DND-41 (cell line): ENCODE measurements around the gene CPNE5.

ENCODE experiments used
- ATAC-seq: fragments of 200-7000 bp; cut with Tn5 transposase; 3 replicates; pipeline ENCODE4 v1.9.1; 2021; ENCODE audit warnings: low read depth; ENCODE audit not compliant: insufficient read depth
- DNase-seq: peaks from one replicate; pipeline ENCODE4 v3.0.0-alpha.2; 2020
- H2AFZ ChIP-seq: 2 replicates; pipeline ENCODE4 v1.6.0; 2012; ENCODE audit warnings: low read depth, low read length
- H3K27ac ChIP-seq: 2 replicates; pipeline ENCODE4 v1.5.1; 2012; ENCODE audit warnings: low read length, inconsistent platforms
- H3K27me3 ChIP-seq: fragments of 200-600 bp; sonication (generic); 2 replicates; pipeline ENCODE4 v1.6.0; 2012; ENCODE audit warnings: low read length, mild to moderate bottlenecking, inconsistent platforms; ENCODE audit not compliant: insufficient read depth, poor library complexity
- H3K36me3 ChIP-seq: 2 replicates; pipeline ENCODE4 v1.5.1; 2012; ENCODE audit warnings: low read length, inconsistent platforms; ENCODE audit not compliant: insufficient read depth
- H3K4me1 ChIP-seq: 2 replicates; pipeline ENCODE4 v1.5.1; 2012; ENCODE audit warnings: mild to moderate bottlenecking, low read length; ENCODE audit not compliant: insufficient read depth
- H3K4me2 ChIP-seq: 2 replicates; pipeline ENCODE4 v1.6.0; 2012; ENCODE audit warnings: mild to moderate bottlenecking, moderate library complexity, low read length, inconsistent platforms; ENCODE audit not compliant: insufficient read depth
- H3K4me3 ChIP-seq, 2 experiments: fragments of 200-600 bp in 1 of 2; shearing (Covaris generic) in 1 of 2; 2 replicates each; pipeline ENCODE4 v1.5.1; 2012 to 2016; ENCODE audit warnings: inconsistent platforms in 2 of 2, low read length in 2 of 2, mild to moderate bottlenecking in 2 of 2, low read depth in 1 of 2, moderate library complexity in 1 of 2
- H3K79me2 ChIP-seq: 2 replicates; pipeline ENCODE4 v1.6.0; 2012; ENCODE audit warnings: low read length, inconsistent platforms; ENCODE audit not compliant: insufficient read depth
- H3K9ac ChIP-seq: 2 replicates; pipeline ENCODE4 v1.6.0; 2012; ENCODE audit warnings: low read depth, mild to moderate bottlenecking, inconsistent platforms, low read length, moderate library complexity
- H3K9me3 ChIP-seq: 2 replicates; pipeline ENCODE4 v1.5.1; 2012; ENCODE audit warnings: low read length, moderate library complexity, mild to moderate bottlenecking, inconsistent platforms; ENCODE audit not compliant: insufficient read depth, severe bottlenecking
- H4K20me1 ChIP-seq: 2 replicates; pipeline ENCODE4 v1.6.0; 2012; ENCODE audit warnings: low read length; ENCODE audit not compliant: insufficient read depth
- EZH2 ChIP-seq: IDR thresholded peaks from 3 replicates; pipeline ENCODE4 v1.6.1; 2012; ENCODE audit warnings: borderline replicate concordance, low read depth, mild to moderate bottlenecking, moderate library complexity, low read length, inconsistent platforms; ENCODE audit not compliant: severe bottlenecking
- TF ChIP-seq, protein P1 (sequence below): IDR thresholded peaks from 2 replicates; pipeline ENCODE4 v1.5.1; 2012; ENCODE audit warnings: borderline replicate concordance, low read length, moderate library complexity, mild to moderate bottlenecking; ENCODE audit not compliant: poor library complexity, severe bottlenecking; ENCODE audit errors: extremely low read depth

CPNE5 gene

DNA sequence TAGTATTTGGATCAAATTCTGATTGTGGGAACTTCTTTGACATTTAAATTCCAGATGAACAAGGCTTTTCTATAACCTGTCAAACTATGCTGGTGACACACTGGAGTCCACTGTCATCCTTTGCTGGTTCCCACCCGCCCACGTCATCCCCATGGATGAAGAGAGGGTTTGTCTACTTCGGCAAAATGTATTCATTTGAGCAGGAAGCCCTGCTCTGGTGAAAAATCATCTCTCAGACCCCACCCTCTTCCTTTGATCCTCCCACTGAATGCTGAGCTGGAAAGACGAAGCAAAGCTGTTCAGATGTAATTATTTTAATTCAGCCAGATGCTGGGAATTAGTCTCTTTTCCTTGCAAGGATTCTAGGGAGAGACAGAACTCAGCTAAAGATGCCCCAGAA lies 50.5 kb downstream of the CPNE5 start:
- no peak overlapping the region for H3K4me3 ChIP-seq
- H3K9ac ChIP-seq, result no peak overlapping the region
- H3K36me3 ChIP-seq, result no peaks in the 10 kb centered on the region
- ATAC-seq, result no peak
- no peaks in the 10 kb centered on the region for H3K9me3 ChIP-seq
- H3K4me1 ChIP-seq, result peaks cover 3% of the 10 kb centered on the region; the same call in 1 of the 2 replicates
- no peaks in the 10 kb centered on the region for H4K20me1 ChIP-seq
- no peaks in the 10 kb centered on the region for H3K27me3 ChIP-seq
- DNase-seq, result no peak
- H3K79me2 ChIP-seq, result no peaks in the 10 kb centered on the region
- no peak overlapping the region for H3K4me2 ChIP-seq
- no peak overlapping the region for H3K27ac ChIP-seq
- TF ChIP-seq EZH2, result no peak
- TF ChIP-seq, protein P1, sequence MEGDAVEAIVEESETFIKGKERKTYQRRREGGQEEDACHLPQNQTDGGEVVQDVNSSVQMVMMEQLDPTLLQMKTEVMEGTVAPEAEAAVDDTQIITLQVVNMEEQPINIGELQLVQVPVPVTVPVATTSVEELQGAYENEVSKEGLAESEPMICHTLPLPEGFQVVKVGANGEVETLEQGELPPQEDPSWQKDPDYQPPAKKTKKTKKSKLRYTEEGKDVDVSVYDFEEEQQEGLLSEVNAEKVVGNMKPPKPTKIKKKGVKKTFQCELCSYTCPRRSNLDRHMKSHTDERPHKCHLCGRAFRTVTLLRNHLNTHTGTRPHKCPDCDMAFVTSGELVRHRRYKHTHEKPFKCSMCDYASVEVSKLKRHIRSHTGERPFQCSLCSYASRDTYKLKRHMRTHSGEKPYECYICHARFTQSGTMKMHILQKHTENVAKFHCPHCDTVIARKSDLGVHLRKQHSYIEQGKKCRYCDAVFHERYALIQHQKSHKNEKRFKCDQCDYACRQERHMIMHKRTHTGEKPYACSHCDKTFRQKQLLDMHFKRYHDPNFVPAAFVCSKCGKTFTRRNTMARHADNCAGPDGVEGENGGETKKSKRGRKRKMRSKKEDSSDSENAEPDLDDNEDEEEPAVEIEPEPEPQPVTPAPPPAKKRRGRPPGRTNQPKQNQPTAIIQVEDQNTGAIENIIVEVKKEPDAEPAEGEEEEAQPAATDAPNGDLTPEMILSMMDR, result no peak
- no peak overlapping the region for H2AFZ ChIP-seq

DNA sequence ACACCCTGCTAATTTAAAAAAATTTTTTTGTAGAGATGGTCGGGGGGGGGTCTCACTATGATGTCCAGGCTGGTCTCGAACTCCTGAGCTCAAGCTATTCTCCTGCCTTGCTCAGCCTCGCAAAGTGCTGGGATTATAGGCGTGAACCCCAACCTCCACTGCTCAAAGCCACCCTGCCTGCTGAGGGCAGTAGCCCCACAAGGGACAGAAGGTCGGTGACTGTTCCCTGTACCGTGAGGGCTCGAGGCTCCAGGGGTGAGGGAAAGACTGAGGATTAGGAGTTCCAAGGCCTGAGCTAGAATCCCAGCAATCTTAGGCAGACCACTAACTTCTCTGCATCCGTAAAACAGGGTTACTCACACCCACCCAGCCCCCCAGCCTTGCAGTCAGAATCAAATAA lies 51.1 kb downstream of the CPNE5 start:
- DNase-seq, result no peak
- Histone ChIP-seq H3K4me1 (peaks cover 3% of the 10 kb centered on the region; the same call in 1 of the 2 replicates), H3K4me2 (no peak overlapping the region), H3K4me3 (no peak overlapping the region), H3K27me3 (no peaks in the 10 kb centered on the region), H3K36me3 (no peaks in the 10 kb centered on the region), H4K20me1 (no peaks in the 10 kb centered on the region), H3K79me2 (no peaks in the 10 kb centered on the region), H3K27ac (no peak overlapping the region), H3K9ac (no peak overlapping the region), H3K9me3 (no peaks in the 10 kb centered on the region), H2AFZ (no peak overlapping the region)
- no peak for ATAC-seq
- TF ChIP-seq, protein P1, result no peak
- no peak for TF ChIP-seq EZH2

DNA sequence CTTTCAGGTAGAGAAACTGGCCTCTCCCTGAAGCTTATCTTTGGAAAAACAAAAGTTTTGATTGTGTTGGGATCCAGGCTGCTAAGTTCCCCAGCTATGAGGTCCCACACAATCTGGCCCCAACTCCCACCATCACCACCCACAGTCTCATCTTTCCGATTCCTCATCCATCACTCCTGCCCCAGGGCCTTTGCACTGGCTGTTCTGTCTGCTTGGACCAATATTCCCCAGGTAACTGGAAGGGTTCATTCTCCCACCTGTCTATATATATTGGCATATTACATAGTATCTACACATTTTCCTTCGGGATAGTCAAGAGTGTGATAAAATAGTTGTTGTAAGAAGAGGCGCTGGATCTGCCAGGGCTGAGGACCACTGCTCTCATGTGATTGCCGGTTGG lies 52.0 kb downstream of the CPNE5 start:
- H3K4me3 ChIP-seq, result no peak overlapping the region
- no peak for TF ChIP-seq EZH2
- TF ChIP-seq, protein P1, result no peak
- no peak overlapping the region for H3K27ac ChIP-seq
- H3K27me3 ChIP-seq, result no peaks in the 10 kb centered on the region
- H2AFZ ChIP-seq, result no peak overlapping the region
- no peaks in the 10 kb centered on the region for H3K79me2 ChIP-seq
- no peaks in the 10 kb centered on the region for H3K36me3 ChIP-seq
- peaks cover 12% of the 10 kb centered on the region for H3K4me1 ChIP-seq
- H3K9ac ChIP-seq, result no peak overlapping the region
- ATAC-seq (no peak), DNase-seq (no peak)
- no peaks in the 10 kb centered on the region for H3K9me3 ChIP-seq
- no peaks in the 10 kb centered on the region for H4K20me1 ChIP-seq
- no peak overlapping the region for H3K4me2 ChIP-seq
